Skeletal muscle satellite cell (primary cell): ENCODE results near the gene SEMA4G. TPM values are rescaled to one million over a fixed set of nuclear protein-coding genes. Genes with fewer than 3 reads are reported as not detected.

Experiments used
- H3K27me3 ChIP-seq: 2 replicates; pipeline ENCODE4 v1.7.0; 2013; ENCODE audit warnings: low read length; ENCODE audit not compliant: control insufficient read depth, insufficient read depth
- H3K36me3 ChIP-seq: 2 replicates; pipeline ENCODE4 v1.7.0; 2013; ENCODE audit warnings: mild to moderate bottlenecking, control low read depth, low read length; ENCODE audit not compliant: insufficient read depth
- H3K4me1 ChIP-seq: 2 replicates; pipeline ENCODE4 v1.7.0; 2013; ENCODE audit warnings: low read length; ENCODE audit not compliant: control insufficient read depth, insufficient read depth
- H3K4me2 ChIP-seq: 2 replicates; pipeline ENCODE4 v1.7.0; 2013; ENCODE audit warnings: mild to moderate bottlenecking, low read length
- H3K4me3 ChIP-seq: 2 replicates; pipeline ENCODE4 v1.7.0; 2013; ENCODE audit warnings: low read length
- H3K9ac ChIP-seq: 2 replicates; pipeline ENCODE4 v1.7.0; 2013; ENCODE audit warnings: mild to moderate bottlenecking, low read depth, low read length, moderate library complexity
- H3K9me3 ChIP-seq: replicated peaks from 2 replicates; pipeline ENCODE4 v1.7.0; 2013; ENCODE audit warnings: mild to moderate bottlenecking, control low read depth, low read length
- total RNA-seq: library from RNA; depleted of rRNA; stranded (reverse); fragments of >200 nt; gene quantifications from 2 replicates; pipeline ENCODE4 v1.2.3, GENCODE V29; 2012; rRNA removed

The SEMA4G gene
- total RNA-seq = 0.76 and 0.87 TPM in 2 replicates

- peak within 1 kb of the TSS; percentile 74 for H3K4me3 ChIP-seq
- peak within 1 kb of the TSS; percentile 33 for H3K9ac ChIP-seq
- no peaks in the 10 kb centered on the region for H3K9me3 ChIP-seq
- peak within 1 kb of the TSS; percentile 98 for H3K4me2 ChIP-seq
- H3K4me1 ChIP-seq = peaks cover 6% of the 10 kb centered on the region
- H3K36me3 ChIP-seq = peaks cover 28% of the 10 kb centered on the region
- H3K27me3 ChIP-seq = no peaks in the 10 kb centered on the region
Measured at GRCh38 chr10:100969187-100970075, at the start of gene SEMA4G. SEMA4G (plus strand) TSS chr10:100969504; CDS start chr10:100972913, 3,409 bp downstream.

GRCh38 chr10:100923580-100923979 is 45.7 kb upstream of the SEMA4G start:
- no peak overlapping the region for H3K4me2 ChIP-seq
- H3K4me1 ChIP-seq = peaks cover 6% of the 10 kb centered on the region
- H3K36me3 ChIP-seq = peaks cover 90% of the 10 kb centered on the region
- no peaks in the 10 kb centered on the region for H3K9me3 ChIP-seq
- no peaks in the 10 kb centered on the region for H3K27me3 ChIP-seq
- no peak overlapping the region for H3K9ac ChIP-seq
- H3K4me3 ChIP-seq = no peak overlapping the region

- Histone ChIP-seq H3K9me3 (no peaks in the 10 kb centered on the region), H3K27me3 (no peaks in the 10 kb centered on the region), H3K4me2 (no peak overlapping the region), H3K4me3 (no peak overlapping the region), H3K36me3 (peaks cover 96% of the 10 kb centered on the region), H3K4me1 (peaks cover 6% of the 10 kb centered on the region), H3K9ac (no peak overlapping the region)
Measured at GRCh38 chr10:100927266-100927665, 42.0 kb upstream of the SEMA4G start.

GRCh38 chr10:100928039-100928438 is 41.3 kb upstream of the SEMA4G start:
- H3K36me3 ChIP-seq = peaks cover 97% of the 10 kb centered on the region

GRCh38 chr10:100930368-100930767 is 38.9 kb upstream of the SEMA4G start:
- H3K4me1 ChIP-seq = no peaks in the 10 kb centered on the region
- no peak overlapping the region for H3K9ac ChIP-seq
- H3K27me3 ChIP-seq = no peaks in the 10 kb centered on the region
- H3K9me3 ChIP-seq = no peaks in the 10 kb centered on the region
- H3K4me3 ChIP-seq = no peak overlapping the region
- H3K4me2 ChIP-seq = no peak overlapping the region
- peaks cover 86% of the 10 kb centered on the region for H3K36me3 ChIP-seq

More at GRCh38 chr10:100928039-100928438, 41.3 kb upstream of the SEMA4G start:
- peaks cover 5% of the 10 kb centered on the region for H3K4me1 ChIP-seq
- H3K4me2 ChIP-seq = no peak overlapping the region
- H3K4me3 ChIP-seq = no peak overlapping the region
- no peaks in the 10 kb centered on the region for H3K9me3 ChIP-seq
- H3K9ac ChIP-seq = no peak overlapping the region
- H3K27me3 ChIP-seq = no peaks in the 10 kb centered on the region

GRCh38 chr10:100934084-100934659 is 35.1 kb upstream of the SEMA4G start:
- Histone ChIP-seq H3K9ac (no peak overlapping the region), H3K4me2 (no peak overlapping the region), H3K36me3 (peaks cover 82% of the 10 kb centered on the region), H3K4me3 (no peak overlapping the region), H3K9me3 (no peaks in the 10 kb centered on the region), H3K27me3 (no peaks in the 10 kb centered on the region), H3K4me1 (no peaks in the 10 kb centered on the region)

GRCh38 chr10:100939763-100940344 is 29.4 kb upstream of the SEMA4G start:
- no peak overlapping the region for H3K9ac ChIP-seq
- no peak overlapping the region for H3K4me3 ChIP-seq
- no peak overlapping the region for H3K4me2 ChIP-seq
- no peaks in the 10 kb centered on the region for H3K9me3 ChIP-seq
- no peaks in the 10 kb centered on the region for H3K27me3 ChIP-seq
- peaks cover 70% of the 10 kb centered on the region for H3K36me3 ChIP-seq
- H3K4me1 ChIP-seq = no peaks in the 10 kb centered on the region

GRCh38 chr10:100942229-100942628 is 27.1 kb upstream of the SEMA4G start:
- Histone ChIP-seq H3K27me3 (no peaks in the 10 kb centered on the region), H3K36me3 (peaks cover 82% of the 10 kb centered on the region), H3K4me3 (no peak overlapping the region), H3K9ac (no peak overlapping the region), H3K4me2 (no peak overlapping the region), H3K9me3 (no peaks in the 10 kb centered on the region), H3K4me1 (no peaks in the 10 kb centered on the region)

- Histone ChIP-seq H3K9ac (no peak overlapping the region), H3K27me3 (no peaks in the 10 kb centered on the region), H3K4me2 (no peak overlapping the region), H3K36me3 (peaks cover 82% of the 10 kb centered on the region), H3K4me3 (no peak overlapping the region), H3K9me3 (no peaks in the 10 kb centered on the region), H3K4me1 (no peaks in the 10 kb centered on the region)
Measured at GRCh38 chr10:100943508-100943907, 25.8 kb upstream of the SEMA4G start.

- no peaks in the 10 kb centered on the region for H3K9me3 ChIP-seq
- no peak overlapping the region for H3K4me2 ChIP-seq
- H3K9ac ChIP-seq = no peak overlapping the region
- peaks cover 84% of the 10 kb centered on the region for H3K36me3 ChIP-seq
- H3K4me1 ChIP-seq = no peaks in the 10 kb centered on the region
- no peak overlapping the region for H3K4me3 ChIP-seq
- H3K27me3 ChIP-seq = no peaks in the 10 kb centered on the region
Measured at GRCh38 chr10:100945754-100946153, 23.6 kb upstream of the SEMA4G start.

GRCh38 chr10:100948916-100949315 is 20.4 kb upstream of the SEMA4G start:
- Histone ChIP-seq H3K36me3 (peaks cover 69% of the 10 kb centered on the region), H3K4me1 (no peaks in the 10 kb centered on the region), H3K4me2 (no peak overlapping the region), H3K27me3 (no peaks in the 10 kb centered on the region), H3K4me3 (no peak overlapping the region), H3K9me3 (no peaks in the 10 kb centered on the region), H3K9ac (no peak overlapping the region)
